Fibroblast of lung (primary cell): ENCODE data around the gene PTPRO.

Source experiments
- EZH2 ChIP-seq: IDR thresholded peaks from 2 replicates; pipeline ENCODE4 v1.5.1; 2012; ENCODE audit warnings: low read length, control low read depth, mild to moderate bottlenecking; ENCODE audit errors: missing control alignments
- TF ChIP-seq, protein P1 (sequence below), 2 donors: IDR thresholded peaks in 1 of 2; conservative IDR thresholded peaks in 1 of 2; 1 replicate in 1 of 2; 2 replicates in 1 of 2; pipeline ENCODE4 v1.5.1; 2011 to 2012; ENCODE audit warnings: low read length in 2 of 2, control low read depth in 1 of 2, inconsistent platforms in 1 of 2, low read depth in 1 of 2, mild to moderate bottlenecking in 1 of 2

DNA sequence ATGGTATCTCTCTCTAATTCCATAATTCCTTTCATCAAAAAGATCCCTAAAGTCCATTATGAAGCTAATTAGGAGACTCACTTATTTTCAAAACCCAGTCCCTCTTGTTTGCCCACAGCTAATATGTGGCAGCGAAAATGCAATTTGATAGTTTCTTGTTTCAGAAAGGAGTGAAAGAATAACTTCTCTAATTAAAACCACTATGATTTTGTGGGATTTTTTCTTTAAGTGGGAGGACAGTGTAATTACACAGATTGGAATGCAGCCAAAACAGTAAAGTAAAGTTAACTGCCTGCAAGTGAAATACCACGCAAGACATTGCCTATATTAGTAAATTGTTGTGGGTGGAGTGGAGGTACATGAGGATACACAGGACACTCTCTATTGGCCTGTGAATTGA is 50.0 kb downstream of the PTPRO start:
- TF ChIP-seq, protein P1, sequence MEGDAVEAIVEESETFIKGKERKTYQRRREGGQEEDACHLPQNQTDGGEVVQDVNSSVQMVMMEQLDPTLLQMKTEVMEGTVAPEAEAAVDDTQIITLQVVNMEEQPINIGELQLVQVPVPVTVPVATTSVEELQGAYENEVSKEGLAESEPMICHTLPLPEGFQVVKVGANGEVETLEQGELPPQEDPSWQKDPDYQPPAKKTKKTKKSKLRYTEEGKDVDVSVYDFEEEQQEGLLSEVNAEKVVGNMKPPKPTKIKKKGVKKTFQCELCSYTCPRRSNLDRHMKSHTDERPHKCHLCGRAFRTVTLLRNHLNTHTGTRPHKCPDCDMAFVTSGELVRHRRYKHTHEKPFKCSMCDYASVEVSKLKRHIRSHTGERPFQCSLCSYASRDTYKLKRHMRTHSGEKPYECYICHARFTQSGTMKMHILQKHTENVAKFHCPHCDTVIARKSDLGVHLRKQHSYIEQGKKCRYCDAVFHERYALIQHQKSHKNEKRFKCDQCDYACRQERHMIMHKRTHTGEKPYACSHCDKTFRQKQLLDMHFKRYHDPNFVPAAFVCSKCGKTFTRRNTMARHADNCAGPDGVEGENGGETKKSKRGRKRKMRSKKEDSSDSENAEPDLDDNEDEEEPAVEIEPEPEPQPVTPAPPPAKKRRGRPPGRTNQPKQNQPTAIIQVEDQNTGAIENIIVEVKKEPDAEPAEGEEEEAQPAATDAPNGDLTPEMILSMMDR (conservative IDR thresholded peaks at IDR 0.05 in 1 of 2, IDR thresholded peaks at IDR 0.05 in 1 of 2; ENCODE audit: low read depth in 1 of 2, low read length in 2 of 2) = no peak
- no peak for TF ChIP-seq EZH2
